Hair follicular keratinocyte (primary cell): Measurements from ENCODE around the gene SYNE2. TPM values are rescaled to one million over a fixed set of nuclear protein-coding genes. Genes with fewer than 3 reads are reported as not detected.

Source experiments
- total RNA-seq: library from RNA; depleted of rRNA; stranded (reverse); fragments of >200 nt; gene quantifications from 2 replicates; pipeline ENCODE4 v1.2.3, GENCODE V29; 2015

Gene SYNE2, protein sequence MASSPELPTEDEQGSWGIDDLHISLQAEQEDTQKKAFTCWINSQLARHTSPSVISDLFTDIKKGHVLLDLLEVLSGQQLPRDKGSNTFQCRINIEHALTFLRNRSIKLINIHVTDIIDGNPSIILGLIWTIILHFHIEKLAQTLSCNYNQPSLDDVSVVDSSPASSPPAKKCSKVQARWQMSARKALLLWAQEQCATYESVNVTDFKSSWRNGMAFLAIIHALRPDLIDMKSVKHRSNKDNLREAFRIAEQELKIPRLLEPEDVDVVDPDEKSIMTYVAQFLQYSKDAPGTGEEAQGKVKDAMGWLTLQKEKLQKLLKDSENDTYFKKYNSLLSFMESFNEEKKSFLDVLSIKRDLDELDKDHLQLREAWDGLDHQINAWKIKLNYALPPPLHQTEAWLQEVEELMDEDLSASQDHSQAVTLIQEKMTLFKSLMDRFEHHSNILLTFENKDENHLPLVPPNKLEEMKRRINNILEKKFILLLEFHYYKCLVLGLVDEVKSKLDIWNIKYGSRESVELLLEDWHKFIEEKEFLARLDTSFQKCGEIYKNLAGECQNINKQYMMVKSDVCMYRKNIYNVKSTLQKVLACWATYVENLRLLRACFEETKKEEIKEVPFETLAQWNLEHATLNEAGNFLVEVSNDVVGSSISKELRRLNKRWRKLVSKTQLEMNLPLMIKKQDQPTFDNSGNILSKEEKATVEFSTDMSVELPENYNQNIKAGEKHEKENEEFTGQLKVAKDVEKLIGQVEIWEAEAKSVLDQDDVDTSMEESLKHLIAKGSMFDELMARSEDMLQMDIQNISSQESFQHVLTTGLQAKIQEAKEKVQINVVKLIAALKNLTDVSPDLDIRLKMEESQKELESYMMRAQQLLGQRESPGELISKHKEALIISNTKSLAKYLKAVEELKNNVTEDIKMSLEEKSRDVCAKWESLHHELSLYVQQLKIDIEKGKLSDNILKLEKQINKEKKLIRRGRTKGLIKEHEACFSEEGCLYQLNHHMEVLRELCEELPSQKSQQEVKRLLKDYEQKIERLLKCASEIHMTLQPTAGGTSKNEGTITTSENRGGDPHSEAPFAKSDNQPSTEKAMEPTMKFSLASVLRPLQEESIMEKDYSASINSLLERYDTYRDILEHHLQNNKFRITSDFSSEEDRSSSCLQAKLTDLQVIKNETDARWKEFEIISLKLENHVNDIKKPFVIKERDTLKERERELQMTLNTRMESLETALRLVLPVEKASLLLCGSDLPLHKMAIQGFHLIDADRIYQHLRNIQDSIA (N-terminal part only)
- 22.1 and 28.0 TPM in 2 replicates for total RNA-seq

DNA sequence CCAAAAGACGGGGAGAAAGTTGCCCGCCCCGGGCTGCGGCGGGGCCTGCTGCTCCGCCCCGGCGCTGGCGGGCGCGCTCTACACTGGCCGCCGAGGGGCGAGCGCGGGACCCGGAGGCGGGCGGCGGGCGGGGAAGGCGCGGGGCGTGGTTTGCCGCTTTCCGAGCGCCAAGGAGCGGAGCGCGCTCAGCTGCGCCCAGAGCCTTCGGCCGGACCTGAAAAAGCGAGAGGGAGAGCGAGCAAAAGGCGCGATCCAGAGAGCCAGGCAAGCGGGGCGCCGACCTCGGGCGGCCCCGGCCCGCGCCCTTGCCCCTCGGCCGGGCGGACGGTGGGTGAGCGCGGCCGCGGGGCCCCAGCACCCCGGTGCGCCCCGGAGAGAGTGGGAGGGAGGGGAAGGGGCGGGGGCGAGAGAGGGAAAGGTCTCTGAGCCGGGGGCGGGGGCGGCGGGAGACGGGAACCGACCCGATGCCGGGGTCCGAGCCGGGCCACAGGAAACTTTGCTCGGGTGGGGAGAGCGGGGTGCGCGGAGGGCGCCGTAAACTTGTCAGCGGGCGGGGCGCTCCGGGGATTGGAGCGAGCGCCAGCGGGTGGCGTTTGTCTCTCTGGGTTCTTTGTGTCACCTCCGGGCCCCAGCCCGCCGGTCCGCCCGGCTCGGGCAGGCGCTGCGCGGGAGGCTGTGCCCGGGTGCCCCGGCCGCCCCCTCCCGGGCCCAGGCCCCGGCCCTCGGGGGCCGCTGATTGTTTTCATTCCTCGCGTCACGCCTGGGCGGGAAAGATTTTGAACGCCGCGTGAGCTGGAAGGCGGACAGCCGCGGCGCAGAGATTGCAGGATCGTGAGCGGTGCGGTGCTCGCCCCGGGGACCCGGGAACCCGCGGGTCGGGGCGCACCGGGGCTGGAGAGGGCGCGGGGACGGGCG is at the start of gene SYNE2:
SYNE2 (plus strand) TSS at position 188 of the 915 bp plus-strand sequence. CDS start 56,145 bp downstream, outside the sequence.

Other genes starting within 250 kb of the SYNE2 start
- gene WDR89, start 211.1 kb upstream of the SYNE2 start, total RNA-seq = 9.1 and 12.6 TPM in 2 replicates
- gene SGPP1, start 124.9 kb upstream of the SYNE2 start, total RNA-seq = 27.9 and 33.0 TPM in 2 replicates